Measurements from ENCODE around the gene ARHGEF25. TPM values are rescaled to one million over a fixed set of nuclear protein-coding genes. Genes with fewer than 3 reads are reported as not detected.

Gene ARHGEF25
- total and polyA plus RNA-seq, 2 donors (not counting 1 experiment from before 2014, with no cell fraction given), result 0.12 TPM; not detected in 1

GRCh38 chr12:57631566-57632072 is 20.4 kb downstream of the ARHGEF25 start:
- no peak for ATAC-seq (ENCODE audit: low read depth)
- TF ChIP-seq EZH2 (IDR thresholded peaks at IDR 0.05; ENCODE audit: borderline replicate concordance, insufficient read depth, low read depth, low read length, poor library complexity, severe bottlenecking) (peak; percentile 13), CTCF (IDR thresholded peaks at IDR 0.05) (no peak)
- H3K9ac ChIP-seq (ENCODE audit: low read length), result no peak overlapping the region

More at GRCh38 chr12:57631566-57632072, 20.4 kb downstream of the ARHGEF25 start:
- Mint-ChIP-seq H3K4me3 (peak overlapping the region; percentile 74), H3K9me3 (ENCODE audit: insufficient read depth) (no peaks in the 10 kb centered on the region), H3K27me3 (peaks cover 56% of the 10 kb centered on the region), H3K4me1 (peaks cover 27% of the 10 kb centered on the region), H3K27ac (no peak overlapping the region)
- Histone ChIP-seq H4K20me1 (ENCODE audit: control insufficient read depth, insufficient read depth, low read length, poor library complexity, severe bottlenecking) (no peaks in the 10 kb centered on the region), H3K27me3 (replicated peaks in 1 of 4; ENCODE audit: control extremely low read depth in 1 of 4, control insufficient read depth in 3 of 4, insufficient read depth in 4 of 4, low read length in 3 of 4) (peaks cover 0 to 81% (median 52%) of the 10 kb centered on the region in 4 experiments), H3K4me1 (ENCODE audit: control insufficient read depth in 2 of 2, insufficient read depth in 2 of 2, low read length in 2 of 2) (peaks cover 27 to 30% of the 10 kb centered on the region in 2 donors), H3K36me3 (replicated peaks in 1 of 2; ENCODE audit: control extremely low read depth in 1 of 2, control insufficient read depth in 1 of 2, extremely low read depth in 1 of 2, insufficient read depth in 2 of 2, low read length in 1 of 2) (no peaks in the 10 kb centered on the region), H3K9me3 (ENCODE audit: control extremely low read depth in 1 of 3, control insufficient read depth in 2 of 3, insufficient read depth in 1 of 3, low read length in 2 of 3) (peaks cover 0 to 8% (median 0%) of the 10 kb centered on the region in 3 donors), H3K27ac (ENCODE audit: low read length in 2 of 2) (no peak overlapping the region), H3K4me2 (replicated peaks; ENCODE audit: low read depth, low read length, poor library complexity, severe bottlenecking) (peak overlapping the region; percentile 99), H2AFZ (ENCODE audit: insufficient read depth, low read depth, low read length, poor library complexity, severe bottlenecking) (peak overlapping the region; percentile 80), H3K4me3 (ENCODE audit: control extremely low read depth in 1 of 5, extremely low read depth in 1 of 5, insufficient read depth in 1 of 5, low read depth in 2 of 5, low read length in 4 of 5) (no peak overlapping the region), H3K79me2 (ENCODE audit: control insufficient read depth, insufficient read depth, low read length) (no peaks in the 10 kb centered on the region)
- ChIA-PET POLR2A (no interaction called here), CTCF (interaction anchor here (1.1 to 1.9 kb wide), 6 partner anchors 9 to 61 kb away, joined by 3 to 9 read pairs (median 4); no protein-coding TSS in a partner anchor)
- DNase-seq, result no peak
- intact Hi-C loops (cut with micrococcal nuclease), result loop anchor here (2.0 to 5.0 kb wide), 3 partner anchors 17 to 111 kb away; partner anchors contain the start of gene OS9
- WGBS (ENCODE audit: insufficient coverage), result 10% methylated on average over 26 of the region's 26 CpGs

All from B cell (primary cell).